ENCODE data around the gene ARL2BP.

GRCh38 chr16:57260294-57260929 lies 15.4 kb downstream of the ARL2BP start:
- no peak for TF ChIP-seq POLR2A (IDR thresholded peaks at IDR 0.05)
- TF ChIP-seq CTCF (IDR thresholded peaks at IDR 0.05): no peak
